ENCODE results near the gene FBXW4. TPM values are rescaled to one million over a fixed set of nuclear protein-coding genes. Genes with fewer than 3 reads are reported as not detected.
A peak's percentile ranks its signal among the peaks of the same experiment; 100 is the strongest.

Gene FBXW4
- total RNA-seq, 2 experiments from 2014 or later: 43.1 to 60.9 TPM

DNA sequence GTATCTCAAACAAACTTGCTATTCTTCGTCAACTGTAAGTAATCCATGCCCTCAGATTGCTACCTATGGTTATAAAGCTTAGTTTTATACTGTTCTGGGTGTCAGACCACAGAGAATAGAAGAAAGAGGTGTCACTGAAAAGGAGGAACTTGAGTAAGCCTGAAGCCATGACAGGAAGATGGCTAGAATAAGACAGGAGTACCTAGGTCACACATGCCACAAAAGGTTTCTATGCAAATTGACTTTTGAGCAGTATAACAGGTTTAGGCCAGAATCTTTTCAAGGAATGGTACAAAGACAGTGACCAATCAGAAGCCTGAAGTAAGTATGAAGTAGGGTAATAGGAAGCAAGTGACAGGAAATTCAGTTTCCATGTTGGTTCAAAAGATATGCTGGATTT, 23.5 kb downstream of the FBXW4 start:
- POLR2A ChIA-PET: interaction anchor here (0.6 kb wide), 1 partner anchor 19 kb away, joined by 3 read pairs; no protein-coding TSS in a partner anchor
- no peaks in the 10 kb centered on the region for H3K9me2 ChIP-seq (ENCODE audit: insufficient read depth, low read length)
- no peak overlapping the region for H3K27ac ChIP-seq (ENCODE audit: low read depth, low read length, poor library complexity, severe bottlenecking)
- H3K4me3 ChIP-seq (ENCODE audit: low read depth, low read length, poor library complexity, severe bottlenecking): no peak overlapping the region
- CTCF ChIA-PET (ENCODE audit: unreplicated experiment): no interaction called here
- H3K4me1 ChIP-seq (ENCODE audit: insufficient read depth, low read length, poor library complexity, severe bottlenecking): peaks cover 14% of the 10 kb centered on the region
- BruUV-seq (replicated peaks): no TSS peak
- H3K36me3 ChIP-seq (ENCODE audit: insufficient read depth, low read length): peaks cover 83% of the 10 kb centered on the region
- TF ChIP-seq EZH2phosphoT487 (IDR thresholded peaks at IDR 0.05; ENCODE audit: borderline replicate concordance, low read depth, low read length): no peak
- TF ChIP-seq, protein P1, sequence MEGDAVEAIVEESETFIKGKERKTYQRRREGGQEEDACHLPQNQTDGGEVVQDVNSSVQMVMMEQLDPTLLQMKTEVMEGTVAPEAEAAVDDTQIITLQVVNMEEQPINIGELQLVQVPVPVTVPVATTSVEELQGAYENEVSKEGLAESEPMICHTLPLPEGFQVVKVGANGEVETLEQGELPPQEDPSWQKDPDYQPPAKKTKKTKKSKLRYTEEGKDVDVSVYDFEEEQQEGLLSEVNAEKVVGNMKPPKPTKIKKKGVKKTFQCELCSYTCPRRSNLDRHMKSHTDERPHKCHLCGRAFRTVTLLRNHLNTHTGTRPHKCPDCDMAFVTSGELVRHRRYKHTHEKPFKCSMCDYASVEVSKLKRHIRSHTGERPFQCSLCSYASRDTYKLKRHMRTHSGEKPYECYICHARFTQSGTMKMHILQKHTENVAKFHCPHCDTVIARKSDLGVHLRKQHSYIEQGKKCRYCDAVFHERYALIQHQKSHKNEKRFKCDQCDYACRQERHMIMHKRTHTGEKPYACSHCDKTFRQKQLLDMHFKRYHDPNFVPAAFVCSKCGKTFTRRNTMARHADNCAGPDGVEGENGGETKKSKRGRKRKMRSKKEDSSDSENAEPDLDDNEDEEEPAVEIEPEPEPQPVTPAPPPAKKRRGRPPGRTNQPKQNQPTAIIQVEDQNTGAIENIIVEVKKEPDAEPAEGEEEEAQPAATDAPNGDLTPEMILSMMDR (conservative IDR thresholded peaks at IDR 0.05; ENCODE audit: low read length): no peak
- no peak overlapping the region for H2AFZ ChIP-seq (ENCODE audit: low read length)
- H3K79me2 ChIP-seq (ENCODE audit: insufficient read depth, low read depth, low read length): no peaks in the 10 kb centered on the region
- H3K9me3 ChIP-seq (ENCODE audit: low read length): no peaks in the 10 kb centered on the region
- intact Hi-C loops (cut with micrococcal nuclease; ENCODE audit: unreplicated experiment): no loop called here
- no peak overlapping the region for H3K4me2 ChIP-seq (ENCODE audit: low read length)
- no peaks in the 10 kb centered on the region for H4K20me1 ChIP-seq (ENCODE audit: insufficient read depth, low read length)
- DNase-seq (ENCODE audit: low spot score): peak; percentile 41

DNA sequence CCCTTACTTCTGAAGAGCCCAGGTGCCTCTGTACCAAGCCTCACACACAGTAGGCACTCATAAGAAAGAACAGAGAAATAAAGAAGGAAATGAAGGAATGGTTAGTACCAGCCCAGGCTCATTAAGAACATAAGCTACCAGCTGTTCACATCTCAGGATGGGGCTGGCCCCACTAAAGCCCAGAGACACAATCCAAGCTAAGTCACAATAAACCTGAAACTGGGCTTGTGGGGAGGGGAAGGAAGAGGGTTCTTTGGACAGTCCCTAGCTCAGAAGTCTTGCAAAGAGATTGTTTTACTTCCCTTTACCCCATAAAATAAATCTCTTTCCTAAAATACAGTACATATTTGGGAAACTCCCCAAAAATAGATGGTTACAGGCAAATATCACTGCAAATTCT, 24.3 kb downstream of the FBXW4 start:
- DNase-seq (ENCODE audit: low spot score): no peak
- Histone ChIP-seq H3K9me3 (ENCODE audit: low read length) (no peaks in the 10 kb centered on the region), H3K79me2 (ENCODE audit: insufficient read depth, low read depth, low read length) (no peaks in the 10 kb centered on the region), H2AFZ (ENCODE audit: low read length) (no peak overlapping the region), H4K20me1 (ENCODE audit: insufficient read depth, low read length) (no peaks in the 10 kb centered on the region), H3K36me3 (ENCODE audit: insufficient read depth, low read length) (peaks cover 85% of the 10 kb centered on the region), H3K9me2 (ENCODE audit: insufficient read depth, low read length) (no peaks in the 10 kb centered on the region), H3K4me3 (ENCODE audit: low read depth, low read length, poor library complexity, severe bottlenecking) (no peak overlapping the region), H3K27ac (ENCODE audit: low read depth, low read length, poor library complexity, severe bottlenecking) (no peak overlapping the region), H3K4me2 (ENCODE audit: low read length) (no peak overlapping the region), H3K4me1 (ENCODE audit: insufficient read depth, low read length, poor library complexity, severe bottlenecking) (peaks cover 14% of the 10 kb centered on the region)
- POLR2A ChIA-PET: no interaction called here
- BruUV-seq (replicated peaks): no TSS peak
- CTCF ChIA-PET (ENCODE audit: unreplicated experiment): interaction anchor here (0.7 kb wide), 1 partner anchor 110 kb away, joined by 3 read pairs; no protein-coding TSS in a partner anchor
- intact Hi-C loops (cut with micrococcal nuclease; ENCODE audit: unreplicated experiment): no loop called here
- TF ChIP-seq, protein P1 (conservative IDR thresholded peaks at IDR 0.05; ENCODE audit: low read length): no peak
- TF ChIP-seq EZH2phosphoT487 (IDR thresholded peaks at IDR 0.05; ENCODE audit: borderline replicate concordance, low read depth, low read length): no peak

DNA sequence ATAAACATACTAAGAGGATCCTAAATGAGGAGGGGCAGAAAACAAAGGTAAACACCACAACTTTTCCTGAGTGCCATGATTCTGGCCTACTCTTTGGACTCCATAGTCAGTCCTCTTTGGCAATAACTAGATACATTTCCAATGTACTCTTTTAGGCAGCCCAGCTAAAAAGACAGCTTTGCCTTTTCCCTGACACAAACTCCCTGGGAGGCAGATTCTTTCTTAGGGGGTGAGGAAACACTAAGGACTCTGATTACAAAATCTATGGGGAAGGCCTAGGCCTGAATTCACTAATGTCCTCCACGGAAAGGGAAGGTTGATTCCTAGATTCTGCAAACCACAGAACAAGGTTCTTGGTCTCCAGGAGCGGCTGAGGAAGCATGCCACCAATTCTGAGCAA, 25.8 kb downstream of the FBXW4 start:
- Histone ChIP-seq H3K27ac (ENCODE audit: low read depth, low read length, poor library complexity, severe bottlenecking) (no peak overlapping the region), H2AFZ (ENCODE audit: low read length) (no peak overlapping the region), H3K9me2 (ENCODE audit: insufficient read depth, low read length) (no peaks in the 10 kb centered on the region), H3K79me2 (ENCODE audit: insufficient read depth, low read depth, low read length) (no peaks in the 10 kb centered on the region), H3K4me3 (ENCODE audit: low read depth, low read length, poor library complexity, severe bottlenecking) (no peak overlapping the region), H3K36me3 (ENCODE audit: insufficient read depth, low read length) (peaks cover 86% of the 10 kb centered on the region), H3K4me1 (ENCODE audit: insufficient read depth, low read length, poor library complexity, severe bottlenecking) (peaks cover 14% of the 10 kb centered on the region), H3K4me2 (ENCODE audit: low read length) (no peak overlapping the region), H4K20me1 (ENCODE audit: insufficient read depth, low read length) (no peaks in the 10 kb centered on the region), H3K9me3 (ENCODE audit: low read length) (no peaks in the 10 kb centered on the region)
- TF ChIP-seq EZH2phosphoT487 (IDR thresholded peaks at IDR 0.05; ENCODE audit: borderline replicate concordance, low read depth, low read length): no peak
- TF ChIP-seq, protein P1 (conservative IDR thresholded peaks at IDR 0.05; ENCODE audit: low read length): no peak
- DNase-seq (ENCODE audit: low spot score): no peak
- BruUV-seq (replicated peaks): no TSS peak
- POLR2A ChIA-PET: no interaction called here
- CTCF ChIA-PET (ENCODE audit: unreplicated experiment): no interaction called here
- intact Hi-C loops (cut with micrococcal nuclease; ENCODE audit: unreplicated experiment): no loop called here
